Measurements from ENCODE around the gene HSP90AB1. TPM values are rescaled to one million over a fixed set of nuclear protein-coding genes. Genes with fewer than 3 reads are reported as not detected.

Gene HSP90AB1
- polyA plus RNA-seq, 1 of the 3 experiments (the other 2 are of a cell fraction) = 843 TPM

DNA sequence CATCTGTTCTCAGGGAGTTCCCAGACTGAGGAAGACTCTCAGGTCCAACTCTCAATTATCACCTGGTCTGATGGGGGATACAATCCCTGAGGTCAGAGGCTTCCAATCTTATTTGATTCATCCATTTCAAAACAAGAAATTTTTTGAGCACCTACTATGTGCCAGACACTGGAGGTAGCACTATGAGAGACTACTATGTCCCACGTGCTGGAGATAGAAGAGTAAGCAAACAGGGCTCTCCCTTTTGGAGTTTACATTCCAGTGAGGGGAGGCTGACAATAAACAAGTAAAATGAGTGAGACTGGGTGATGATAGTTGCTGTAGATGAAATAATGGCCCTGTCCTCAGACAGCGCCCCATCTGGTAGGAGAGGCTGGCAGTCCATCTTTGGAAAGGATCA is 39.8 kb downstream of the HSP90AB1 start:
- no peak for TF ChIP-seq ELF1 (IDR thresholded peaks at IDR 0.05)
- no peak for TF ChIP-seq GATA2 (CRISPR knock-in tag; IDR thresholded peaks at IDR 0.05)
- no peak for TF ChIP-seq MXI1 (IDR thresholded peaks at IDR 0.05; ENCODE audit: low read depth, low read length)
- TF ChIP-seq, protein P1, sequence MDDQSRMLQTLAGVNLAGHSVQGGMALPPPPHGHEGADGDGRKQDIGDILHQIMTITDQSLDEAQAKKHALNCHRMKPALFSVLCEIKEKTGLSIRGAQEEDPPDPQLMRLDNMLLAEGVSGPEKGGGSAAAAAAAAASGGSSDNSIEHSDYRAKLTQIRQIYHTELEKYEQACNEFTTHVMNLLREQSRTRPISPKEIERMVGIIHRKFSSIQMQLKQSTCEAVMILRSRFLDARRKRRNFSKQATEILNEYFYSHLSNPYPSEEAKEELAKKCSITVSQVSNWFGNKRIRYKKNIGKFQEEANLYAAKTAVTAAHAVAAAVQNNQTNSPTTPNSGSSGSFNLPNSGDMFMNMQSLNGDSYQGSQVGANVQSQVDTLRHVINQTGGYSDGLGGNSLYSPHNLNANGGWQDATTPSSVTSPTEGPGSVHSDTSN (IDR thresholded peaks at IDR 0.05) = no peak
- Histone ChIP-seq H3K9me2 (no peaks in the 10 kb centered on the region), H3F3A (replicated peaks; ENCODE audit: insufficient read depth) (no peaks in the 10 kb centered on the region), H3K4me3 (ENCODE audit: low read depth in 2 of 2, low read length in 1 of 2) (no peak overlapping the region), H3K27me3 (ENCODE audit: insufficient read depth) (peaks cover 10% of the 10 kb centered on the region), H3K36me3 (replicated peaks in 1 of 2; ENCODE audit: control insufficient read depth in 1 of 2, insufficient read depth in 2 of 2, low read length in 1 of 2) (no peaks in the 10 kb centered on the region), H3K9me3 (no peaks in the 10 kb centered on the region), H3K79me2 (ENCODE audit: insufficient read depth) (no peaks in the 10 kb centered on the region), H4K20me1 (ENCODE audit: insufficient read depth) (no peaks in the 10 kb centered on the region), H3K9ac (no peak overlapping the region), H3K27ac (ENCODE audit: low read depth in 2 of 2, low read length in 1 of 2) (no peak overlapping the region), H2AFZ (ENCODE audit: low read depth) (no peak overlapping the region), H3K4me2 (no peak overlapping the region), H3K4me1 (ENCODE audit: control insufficient read depth in 1 of 2, insufficient read depth in 2 of 2, low read depth in 1 of 2, low read length in 1 of 2) (peaks cover 0 to 8% of the 10 kb centered on the region in 2 experiments; a peak in 1 of 4 replicates)
- POLR2A ChIA-PET = no interaction called here
- CTCF ChIA-PET = interaction anchor here (0.5 to 4.1 kb wide), 3 partner anchors 18 to 1133 kb away, joined by 3 to 19 read pairs (median 8); no protein-coding TSS in a partner anchor
- WGBS (ENCODE audit: low lambda C conversion rate) = 17% methylated on average over 2 of the region's 2 CpGs
- no peak for DNase-seq

DNA sequence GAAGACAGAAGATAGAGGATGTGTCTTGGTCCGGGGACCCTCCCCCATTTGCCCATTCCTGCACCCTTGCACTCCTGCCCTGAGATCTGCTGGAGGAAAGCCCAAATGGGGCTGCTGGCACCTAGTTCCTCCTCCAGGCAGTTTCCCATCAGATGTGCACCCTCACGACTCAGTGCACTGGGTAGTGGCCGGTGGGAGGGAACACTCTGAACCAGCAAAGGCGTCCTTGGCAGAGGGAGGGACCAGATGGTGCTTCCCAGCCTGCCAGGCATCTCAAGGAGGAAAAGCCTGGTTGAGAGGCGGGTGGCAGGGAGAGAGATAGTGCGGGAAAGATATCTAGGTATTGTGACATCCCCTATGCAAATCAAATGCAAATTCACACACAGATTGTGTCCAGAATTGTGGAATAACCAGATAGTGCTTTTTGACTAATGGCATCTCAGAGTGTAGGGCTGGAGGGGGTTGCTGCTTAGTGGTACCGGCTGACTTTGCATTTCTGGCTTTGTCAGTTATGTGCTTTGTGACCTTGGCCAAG is 42.9 kb downstream of the HSP90AB1 start:
- Histone ChIP-seq H3K27me3 (ENCODE audit: insufficient read depth) (peaks cover 10% of the 10 kb centered on the region), H3K9me2 (no peaks in the 10 kb centered on the region), H2AFZ (ENCODE audit: low read depth) (no peak overlapping the region), H3K79me2 (ENCODE audit: insufficient read depth) (no peaks in the 10 kb centered on the region), H3K9me3 (no peaks in the 10 kb centered on the region), H3K9ac (no peak overlapping the region), H3K4me3 (ENCODE audit: low read depth in 2 of 2, low read length in 1 of 2) (no peak overlapping the region), H3F3A (replicated peaks; ENCODE audit: insufficient read depth) (no peaks in the 10 kb centered on the region), H3K27ac (ENCODE audit: low read depth in 2 of 2, low read length in 1 of 2) (no peak overlapping the region), H3K4me2 (no peak overlapping the region), H3K4me1 (ENCODE audit: control insufficient read depth in 1 of 2, insufficient read depth in 2 of 2, low read depth in 1 of 2, low read length in 1 of 2) (peaks cover 0 to 8% of the 10 kb centered on the region in 2 experiments; a peak in 1 of 4 replicates), H4K20me1 (ENCODE audit: insufficient read depth) (no peaks in the 10 kb centered on the region), H3K36me3 (replicated peaks in 1 of 2; ENCODE audit: control insufficient read depth in 1 of 2, insufficient read depth in 2 of 2, low read length in 1 of 2) (no peaks in the 10 kb centered on the region)
- peak; percentile 52 for DNase-seq
- 23% methylated on average over 7 of the region's 7 CpGs for WGBS (ENCODE audit: low lambda C conversion rate)
- POLR2A ChIA-PET = interaction anchor here (0.8 kb wide), 1 partner anchor 9 kb away, joined by 3 read pairs; no protein-coding TSS in a partner anchor
- TF ChIP-seq, protein P2, sequence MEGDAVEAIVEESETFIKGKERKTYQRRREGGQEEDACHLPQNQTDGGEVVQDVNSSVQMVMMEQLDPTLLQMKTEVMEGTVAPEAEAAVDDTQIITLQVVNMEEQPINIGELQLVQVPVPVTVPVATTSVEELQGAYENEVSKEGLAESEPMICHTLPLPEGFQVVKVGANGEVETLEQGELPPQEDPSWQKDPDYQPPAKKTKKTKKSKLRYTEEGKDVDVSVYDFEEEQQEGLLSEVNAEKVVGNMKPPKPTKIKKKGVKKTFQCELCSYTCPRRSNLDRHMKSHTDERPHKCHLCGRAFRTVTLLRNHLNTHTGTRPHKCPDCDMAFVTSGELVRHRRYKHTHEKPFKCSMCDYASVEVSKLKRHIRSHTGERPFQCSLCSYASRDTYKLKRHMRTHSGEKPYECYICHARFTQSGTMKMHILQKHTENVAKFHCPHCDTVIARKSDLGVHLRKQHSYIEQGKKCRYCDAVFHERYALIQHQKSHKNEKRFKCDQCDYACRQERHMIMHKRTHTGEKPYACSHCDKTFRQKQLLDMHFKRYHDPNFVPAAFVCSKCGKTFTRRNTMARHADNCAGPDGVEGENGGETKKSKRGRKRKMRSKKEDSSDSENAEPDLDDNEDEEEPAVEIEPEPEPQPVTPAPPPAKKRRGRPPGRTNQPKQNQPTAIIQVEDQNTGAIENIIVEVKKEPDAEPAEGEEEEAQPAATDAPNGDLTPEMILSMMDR (IDR thresholded peaks at IDR 0.05) = no peak
- TF ChIP-seq GABPA (IDR thresholded peaks at IDR 0.05; ENCODE audit: low read depth) (no peak), CHD2 (IDR thresholded peaks at IDR 0.05; ENCODE audit: low read length, partially characterized antibody) (no peak), MXI1 (IDR thresholded peaks at IDR 0.05; ENCODE audit: low read depth, low read length) (no peak), RXRA (IDR thresholded peaks at IDR 0.05; ENCODE audit: borderline replicate concordance, low read depth) (no peak), TCF12 (IDR thresholded peaks at IDR 0.05) (no peak), RFX5 (IDR thresholded peaks at IDR 0.05; ENCODE audit: low read length) (no peak)
- TF ChIP-seq, protein P3, sequence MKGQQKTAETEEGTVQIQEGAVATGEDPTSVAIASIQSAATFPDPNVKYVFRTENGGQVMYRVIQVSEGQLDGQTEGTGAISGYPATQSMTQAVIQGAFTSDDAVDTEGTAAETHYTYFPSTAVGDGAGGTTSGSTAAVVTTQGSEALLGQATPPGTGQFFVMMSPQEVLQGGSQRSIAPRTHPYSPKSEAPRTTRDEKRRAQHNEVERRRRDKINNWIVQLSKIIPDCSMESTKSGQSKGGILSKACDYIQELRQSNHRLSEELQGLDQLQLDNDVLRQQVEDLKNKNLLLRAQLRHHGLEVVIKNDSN (IDR thresholded peaks at IDR 0.05; ENCODE audit: borderline replicate concordance, low read depth) = no peak
- CTCF ChIA-PET = interaction anchor here (1.6 to 4.1 kb wide), 3 partner anchors 15 to 33 kb away, joined by 4 to 19 read pairs (median 5); partner anchors contain the start of gene SLC35B2

Data from SK-N-SH (cell line).